ENCODE data around the gene IFI16. TPM values are rescaled to one million over a fixed set of nuclear protein-coding genes. Genes with fewer than 3 reads are reported as not detected.

The IFI16 gene
- total and polyA plus RNA-seq, 2 of the 4 experiments (the other 2 are of a cell fraction): 45.0 to 65.3 TPM

DNA sequence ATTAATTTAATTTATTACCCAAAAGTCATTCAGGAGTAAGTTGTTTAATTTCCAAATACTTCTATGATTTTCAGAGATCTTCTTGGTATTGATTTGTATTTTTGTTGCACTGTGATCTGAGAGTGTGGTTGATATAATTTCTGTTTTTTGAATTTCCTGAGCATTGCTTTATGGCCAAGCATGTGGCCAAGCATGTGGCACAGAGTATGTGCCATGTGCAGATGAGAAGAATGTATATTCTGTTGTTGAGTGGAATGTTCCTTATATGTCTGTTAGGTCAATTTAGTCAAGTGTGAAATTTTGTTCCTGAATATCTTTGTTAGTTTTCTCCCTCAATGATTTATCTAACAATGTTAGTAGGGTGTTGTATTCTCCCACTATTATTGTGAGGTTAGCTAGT lies 25.3 kb upstream of the IFI16 start:
- Histone ChIP-seq H4K91ac (ENCODE audit: insufficient read depth, low read depth, low read length) (no peak overlapping the region), H3K36me3 (ENCODE audit: control insufficient read depth, insufficient read depth, low read length) (no peaks in the 10 kb centered on the region), H3K23ac (ENCODE audit: low read depth, low read length) (no peak overlapping the region), H2AFZ (replicated peaks; ENCODE audit: low read length, poor library complexity) (no peak overlapping the region), H3K79me1 (ENCODE audit: low read depth in 1 of 2, low read length in 2 of 2) (no peaks in the 10 kb centered on the region), H3K56ac (ENCODE audit: extremely low read depth, insufficient read depth, low read length) (no peak overlapping the region), H3K4ac (ENCODE audit: low read depth, low read length) (no peak overlapping the region), H3K9me3 (ENCODE audit: control insufficient read depth, insufficient read depth, low read length) (no peaks in the 10 kb centered on the region), H3K9ac (ENCODE audit: low read depth, low read length) (no peak overlapping the region), H3K9me1 (ENCODE audit: insufficient read depth, low read length) (no peaks in the 10 kb centered on the region), H3K4me1 (ENCODE audit: control insufficient read depth, insufficient read depth, low read length) (no peaks in the 10 kb centered on the region), H3K4me3 (ENCODE audit: insufficient read depth, low read depth, low read length) (no peak overlapping the region), H2AK9ac (replicated peaks; ENCODE audit: low read depth, low read length, poor library complexity) (no peak overlapping the region), H3K14ac (replicated peaks; ENCODE audit: low read depth, low read length) (no peak overlapping the region), H4K8ac (ENCODE audit: low read depth in 2 of 2, low read length in 2 of 2) (no peak overlapping the region), H3K27me3 (ENCODE audit: control insufficient read depth, insufficient read depth, low read length) (no peaks in the 10 kb centered on the region), H2BK20ac (ENCODE audit: low read depth, low read length) (no peak overlapping the region), H4K20me1 (ENCODE audit: insufficient read depth, low read length) (no peaks in the 10 kb centered on the region), H2BK5ac (ENCODE audit: low read depth, low read length, poor library complexity, severe bottlenecking) (no peak overlapping the region), H2BK120ac (ENCODE audit: low read depth, low read length) (no peak overlapping the region), H3K4me2 (ENCODE audit: low read depth, low read length) (no peak overlapping the region), H4K5ac (ENCODE audit: low read depth, low read length) (no peak overlapping the region), H2AK5ac (ENCODE audit: low read depth, low read length) (no peak overlapping the region), H3K18ac (ENCODE audit: low read depth, low read length) (no peak overlapping the region), H2BK15ac (ENCODE audit: low read depth, low read length) (no peak overlapping the region), H3K27ac (ENCODE audit: insufficient read depth, low read length) (no peak overlapping the region)
- ChIA-PET CTCF (no interaction called here), POLR2A (ENCODE audit: unreplicated experiment) (no interaction called here)
- intact Hi-C loops (cut with micrococcal nuclease): no loop called here
- in situ Hi-C loops (cut with MboI; ENCODE audit: low sequenced_read_pairs): no loop called here
- no peak for DNase-seq
- ATAC-seq (ENCODE audit: low read depth): no peak
- dilution Hi-C loops (cut with HindIII; ENCODE audit: low sequenced_read_pairs, unreplicated experiment): no loop called here
- TF ChIP-seq RAD21 (IDR thresholded peaks at IDR 0.05; ENCODE audit: low read length): no peak
- no peak for TF ChIP-seq MAZ (IDR thresholded peaks at IDR 0.05; ENCODE audit: borderline replicate concordance, low read depth, low read length)
- TF ChIP-seq NFE2L2 (IDR thresholded peaks at IDR 0.05; ENCODE audit: low read depth, low read length): no peak
- no peak for TF ChIP-seq RFX5 (IDR thresholded peaks at IDR 0.05; ENCODE audit: low read depth, low read length)
- no peak for TF ChIP-seq MXI1 (IDR thresholded peaks at IDR 0.05; ENCODE audit: borderline replicate concordance, low read depth, low read length)
- TF ChIP-seq ELK1 (IDR thresholded peaks at IDR 0.05; ENCODE audit: borderline replicate concordance, low read depth, low read length): no peak
- TF ChIP-seq BHLHE40 (IDR thresholded peaks at IDR 0.05; ENCODE audit: low read depth, low read length): no peak
- TF ChIP-seq, protein P1, sequence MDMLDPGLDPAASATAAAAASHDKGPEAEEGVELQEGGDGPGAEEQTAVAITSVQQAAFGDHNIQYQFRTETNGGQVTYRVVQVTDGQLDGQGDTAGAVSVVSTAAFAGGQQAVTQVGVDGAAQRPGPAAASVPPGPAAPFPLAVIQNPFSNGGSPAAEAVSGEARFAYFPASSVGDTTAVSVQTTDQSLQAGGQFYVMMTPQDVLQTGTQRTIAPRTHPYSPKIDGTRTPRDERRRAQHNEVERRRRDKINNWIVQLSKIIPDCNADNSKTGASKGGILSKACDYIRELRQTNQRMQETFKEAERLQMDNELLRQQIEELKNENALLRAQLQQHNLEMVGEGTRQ (IDR thresholded peaks at IDR 0.05; ENCODE audit: low read depth, low read length): no peak
- TF ChIP-seq CEBPB (IDR thresholded peaks at IDR 0.05; ENCODE audit: low read depth, low read length): no peak
- TF ChIP-seq POLR2A (IDR thresholded peaks at IDR 0.05; ENCODE audit: low read depth, low read length): no peak
- TF ChIP-seq SMC3 (IDR thresholded peaks at IDR 0.05; ENCODE audit: low read depth, low read length): no peak
- no peak for TF ChIP-seq FOS (IDR thresholded peaks at IDR 0.05; ENCODE audit: low read depth, low read length)
- no peak for TF ChIP-seq MAFK (IDR thresholded peaks at IDR 0.05; ENCODE audit: low read depth, low read length)
- TF ChIP-seq CTCF (conservative IDR thresholded peaks at IDR 0.05; ENCODE audit: low read depth, low read length): no peak
- no TSS peak for BruUV-seq (replicated peaks)
